ENCODE data around the gene NUAK2.

- TF ChIP-seq CTCF (conservative IDR thresholded peaks at IDR 0.05): no peak
- TF ChIP-seq ZFX (IDR thresholded peaks at IDR 0.05): no peak
Measured at GRCh38 chr1:205291596-205291995, 29.9 kb downstream of the NUAK2 start.
